Kidney (tissue), 14 donors: ENCODE measurements around the gene INTS2. TPM values are rescaled to one million over a fixed set of nuclear protein-coding genes. Genes with fewer than 3 reads are reported as not detected.

Source experiments
- DNase-seq, 5 donors: peaks; one replicate each; pipeline ENCODE4 v3.0.0-alpha.2; 2013 to 2020
- FAIRE-seq: peaks from 2 replicates; lab custom pipeline; 2012; peaks lifted over from hg19 to GRCh38; lab: Jason Lieb, UNC
- H3K27ac ChIP-seq, 2 donors: one replicate each; pipeline ENCODE4 v1.7.0; 2013; ENCODE audit warnings: low read depth in 2 of 2, low read length in 2 of 2, inconsistent platforms in 1 of 2
- H3K27me3 ChIP-seq: one replicate; pipeline ENCODE4 v1.7.1; 2013; ENCODE audit warnings: low read length, inconsistent platforms; ENCODE audit not compliant: control insufficient read depth, insufficient read depth
- H3K36me3 ChIP-seq, 3 donors: one replicate each; pipeline versions ENCODE4 v1.7.0 to v1.7.1; 2013; ENCODE audit warnings: low read length in 3 of 3, control low read depth in 1 of 3, inconsistent platforms in 1 of 3; ENCODE audit not compliant: insufficient read depth in 3 of 3, control insufficient read depth in 2 of 3
- H3K4me1 ChIP-seq, 3 donors: one replicate each; pipeline versions ENCODE4 v1.7.0 to v1.7.1; 2013; ENCODE audit warnings: low read length in 3 of 3, inconsistent platforms in 1 of 3, low read depth in 1 of 3; ENCODE audit not compliant: control insufficient read depth in 2 of 3, insufficient read depth in 2 of 3
- H3K4me3 ChIP-seq, 3 donors: one replicate each; pipeline versions ENCODE4 v1.7.0 to v1.8.1; 2013; ENCODE audit warnings: low read length in 3 of 3, control low read depth in 1 of 3, inconsistent platforms in 1 of 3
- H3K9ac ChIP-seq, 3 donors: one replicate each; pipeline versions ENCODE4 v1.7.0 to v1.7.1; 2013; ENCODE audit warnings: low read length in 3 of 3, control low read depth in 1 of 3, inconsistent platforms in 1 of 3
- H3K9me3 ChIP-seq, 3 donors: one replicate each; pipeline versions ENCODE4 v1.7.0 to v1.7.1; 2013; ENCODE audit warnings: low read length in 3 of 3, control low read depth in 1 of 3, inconsistent platforms in 1 of 3; ENCODE audit not compliant: control insufficient read depth in 2 of 3, insufficient read depth in 1 of 3
- intact Hi-C: fragments of 100-400 bp; cut with DNase I; formaldehyde crosslinking; loops from one replicate; pipeline ENCODE4 v1.11.1; 2022
- polyA plus RNA-seq: library from polyadenylated mRNA; stranded (reverse); fragments of 350-450 nt; fragmentation: Illumina TruSeq; extraction: RNeasy Lipid Tissue Mini Kit (QIAGEN cat#74804); gene quantifications from one replicate; pipeline ENCODE4 v1.2.3, GENCODE V29; 2014; ENCODE audit warnings: low read depth, low replicate concordance; ENCODE audit not compliant: insufficient read depth
- total RNA-seq: library from RNA; stranded (reverse); fragmentation: NEBNext Ultra II Directional; extraction: Animal tissue kit (Norgen Biotek cat#: 25700); gene quantifications from one replicate; pipeline ENCODE4 v1.2.1, GENCODE V29; 2021
- TF ChIP-seq, protein P1 (sequence below): IDR thresholded peaks from 3 replicates; pipeline ENCODE4 v1.5.1; 2012; ENCODE audit warnings: mild to moderate bottlenecking, moderate library complexity, borderline replicate concordance; ENCODE audit not compliant: insufficient read depth; ENCODE audit errors: extremely low read depth
- donor health status: control.
- donor health status: control.
- donor health status: control.
- donor health status: control.
- donor health status: control.
- donor health status: DM: yes; HTN: yes; CAD: no.
- donor health status: Normal renal cell carcinoma (clear cell type).

INTS2 gene
- total and polyA plus RNA-seq, 2 donors from 2014 or later: 2.2 to 13.4 TPM

DNA sequence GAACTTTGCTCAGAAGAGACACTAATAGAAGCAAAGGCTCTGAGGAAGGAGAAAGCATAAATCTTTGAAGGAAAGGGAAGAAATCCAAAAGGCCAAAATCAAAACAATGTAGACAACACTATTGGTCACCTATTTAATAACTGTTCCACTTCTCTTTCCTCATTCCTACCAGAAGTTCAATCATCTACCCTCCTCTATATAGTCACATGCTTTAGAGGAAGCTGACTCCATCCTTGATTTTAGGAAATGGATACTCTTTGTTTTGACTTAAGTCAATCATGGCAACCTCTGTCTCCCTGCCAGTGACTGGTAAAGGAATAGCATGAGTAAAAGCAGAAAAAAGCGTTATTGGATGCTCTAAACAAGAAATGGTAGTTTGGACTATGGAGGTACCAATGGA, 71.7 kb downstream of the INTS2 start:
- no peak overlapping the region for H3K9ac ChIP-seq
- FAIRE-seq (no peak), DNase-seq (no peak)
- no peaks in the 10 kb centered on the region for H3K9me3 ChIP-seq
- no peaks in the 10 kb centered on the region for H3K27me3 ChIP-seq
- no peak overlapping the region for H3K27ac ChIP-seq
- no peak overlapping the region for H3K4me3 ChIP-seq
- TF ChIP-seq, protein P1, sequence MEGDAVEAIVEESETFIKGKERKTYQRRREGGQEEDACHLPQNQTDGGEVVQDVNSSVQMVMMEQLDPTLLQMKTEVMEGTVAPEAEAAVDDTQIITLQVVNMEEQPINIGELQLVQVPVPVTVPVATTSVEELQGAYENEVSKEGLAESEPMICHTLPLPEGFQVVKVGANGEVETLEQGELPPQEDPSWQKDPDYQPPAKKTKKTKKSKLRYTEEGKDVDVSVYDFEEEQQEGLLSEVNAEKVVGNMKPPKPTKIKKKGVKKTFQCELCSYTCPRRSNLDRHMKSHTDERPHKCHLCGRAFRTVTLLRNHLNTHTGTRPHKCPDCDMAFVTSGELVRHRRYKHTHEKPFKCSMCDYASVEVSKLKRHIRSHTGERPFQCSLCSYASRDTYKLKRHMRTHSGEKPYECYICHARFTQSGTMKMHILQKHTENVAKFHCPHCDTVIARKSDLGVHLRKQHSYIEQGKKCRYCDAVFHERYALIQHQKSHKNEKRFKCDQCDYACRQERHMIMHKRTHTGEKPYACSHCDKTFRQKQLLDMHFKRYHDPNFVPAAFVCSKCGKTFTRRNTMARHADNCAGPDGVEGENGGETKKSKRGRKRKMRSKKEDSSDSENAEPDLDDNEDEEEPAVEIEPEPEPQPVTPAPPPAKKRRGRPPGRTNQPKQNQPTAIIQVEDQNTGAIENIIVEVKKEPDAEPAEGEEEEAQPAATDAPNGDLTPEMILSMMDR: no peak
- no peaks in the 10 kb centered on the region for H3K36me3 ChIP-seq
- no peaks in the 10 kb centered on the region for H3K4me1 ChIP-seq
- intact Hi-C loops: no loop called here

DNA sequence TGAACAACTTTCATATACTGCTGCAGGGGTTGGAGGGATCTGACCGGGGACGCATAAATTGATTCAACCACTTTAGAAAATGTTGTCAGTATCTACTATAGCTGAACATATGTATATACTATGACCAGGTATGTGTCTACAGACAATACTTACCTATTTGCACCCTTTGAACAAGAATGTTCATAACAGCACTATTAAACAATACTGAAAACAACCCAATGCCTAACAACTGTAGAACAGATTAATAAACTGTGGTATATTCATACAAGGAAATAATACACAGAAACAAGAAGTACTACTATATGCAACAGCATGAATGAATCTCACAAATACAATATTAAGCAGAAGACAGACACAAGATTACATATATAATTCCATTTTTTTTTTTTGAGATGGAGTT, 74.9 kb downstream of the INTS2 start:
- no peaks in the 10 kb centered on the region for H3K36me3 ChIP-seq
- H3K4me1 ChIP-seq: no peaks in the 10 kb centered on the region
- H3K9me3 ChIP-seq: no peaks in the 10 kb centered on the region
- TF ChIP-seq, protein P1: no peak
- H3K27ac ChIP-seq: no peak overlapping the region
- FAIRE-seq (no peak), DNase-seq (no peak)
- intact Hi-C loops: no loop called here
- H3K9ac ChIP-seq: no peak overlapping the region
- H3K27me3 ChIP-seq: no peaks in the 10 kb centered on the region
- no peak overlapping the region for H3K4me3 ChIP-seq

DNA sequence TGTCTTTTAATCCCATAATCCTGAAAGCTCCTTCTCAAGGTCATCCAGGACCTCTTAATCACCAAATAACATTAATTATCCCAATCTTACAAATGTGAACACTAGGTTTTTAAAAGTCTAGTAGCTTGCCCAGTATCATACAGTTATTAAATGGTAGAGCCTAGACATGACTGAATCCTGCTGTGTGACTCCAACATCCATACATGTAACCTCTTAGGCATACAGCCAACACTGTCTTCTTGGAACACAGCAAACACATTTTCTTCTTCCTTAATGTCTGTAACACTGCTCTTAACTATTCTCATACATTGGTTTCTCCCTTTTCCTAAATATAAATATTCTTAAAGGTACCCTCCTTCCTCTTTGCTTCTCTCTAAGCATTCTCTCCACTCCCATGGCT, 78.1 kb downstream of the INTS2 start:
- intact Hi-C loops: loop anchor here (10.0 kb wide), 1 partner anchor 435 kb away; no protein-coding TSS in a partner anchor
- TF ChIP-seq, protein P1: no peak
- H3K27ac ChIP-seq: no peak overlapping the region
- H3K4me1 ChIP-seq: no peaks in the 10 kb centered on the region
- no peaks in the 10 kb centered on the region for H3K9me3 ChIP-seq
- no peak for FAIRE-seq
- no peaks in the 10 kb centered on the region for H3K27me3 ChIP-seq
- H3K9ac ChIP-seq: no peak overlapping the region
- H3K36me3 ChIP-seq: no peaks in the 10 kb centered on the region
- no peak overlapping the region for H3K4me3 ChIP-seq
- peak in 2 of 5 donors; percentile 13 to 75 for DNase-seq

DNA sequence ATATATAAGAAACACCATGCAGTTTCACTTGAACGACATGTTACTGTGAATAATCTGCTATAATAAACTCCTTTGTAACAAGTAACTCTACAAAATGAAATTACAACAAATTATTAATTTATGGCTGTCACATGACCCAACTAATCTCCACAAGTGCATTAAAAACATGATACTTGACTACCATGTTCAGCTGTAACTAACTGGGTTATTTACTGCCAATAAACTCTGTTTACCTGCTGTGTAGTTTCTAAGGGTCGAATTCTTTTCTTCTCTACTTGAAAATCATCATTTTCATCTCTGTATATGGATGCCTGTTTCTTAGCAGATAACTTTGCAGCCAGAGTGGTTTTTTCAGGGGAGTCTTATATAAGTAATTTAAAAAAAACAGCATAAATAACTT, 78.9 kb downstream of the INTS2 start:
- Histone ChIP-seq H3K9me3 (no peaks in the 10 kb centered on the region), H3K27ac (no peak overlapping the region), H3K27me3 (no peaks in the 10 kb centered on the region), H3K36me3 (no peaks in the 10 kb centered on the region), H3K4me3 (no peak overlapping the region), H3K9ac (no peak overlapping the region), H3K4me1 (no peaks in the 10 kb centered on the region)
- DNase-seq (no peak), FAIRE-seq (no peak)
- intact Hi-C loops: loop anchor here (10.0 kb wide), 1 partner anchor 434 kb away; no protein-coding TSS in a partner anchor
- TF ChIP-seq, protein P1: no peak
